ENCODE data around the gene IQSEC3. TPM values are rescaled to one million over a fixed set of nuclear protein-coding genes. Genes with fewer than 3 reads are reported as not detected.

The IQSEC3 gene
- total RNA-seq, 1 experiment from 2014 or later = not detected

DNA sequence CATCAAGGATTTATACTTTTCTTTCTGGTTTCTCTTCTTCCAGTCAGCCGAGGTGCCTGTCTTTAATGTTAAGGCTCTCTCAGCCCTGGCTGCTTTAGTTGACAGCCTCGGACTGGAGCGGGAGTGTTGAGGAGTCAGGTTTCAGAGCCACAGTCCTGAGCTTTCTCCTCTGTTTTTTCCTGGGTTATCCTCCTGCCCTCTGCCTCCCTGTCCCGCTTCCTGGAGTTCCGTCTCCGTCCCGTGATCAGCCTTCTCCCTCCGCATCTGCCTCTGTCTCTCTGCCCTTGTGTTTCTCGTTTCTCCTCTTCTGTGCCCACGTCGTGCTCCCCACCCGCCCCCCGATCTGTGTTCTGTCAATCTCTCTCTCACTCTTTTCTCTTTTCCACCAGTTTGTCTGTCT lies 33.0 kb downstream of the IQSEC3 start:
- Histone ChIP-seq H3K4me1 (ENCODE audit: insufficient read depth, low read length, poor library complexity, severe bottlenecking) (no peaks in the 10 kb centered on the region), H3K27me3 (replicated peaks; ENCODE audit: insufficient read depth, low read depth, low read length, poor library complexity) (peaks cover 15% of the 10 kb centered on the region), H3K36me3 (ENCODE audit: insufficient read depth, low read length, poor library complexity, severe bottlenecking) (no peaks in the 10 kb centered on the region), H3K27ac (ENCODE audit: low read depth, low read length, poor library complexity, severe bottlenecking) (no peak overlapping the region), H3K9me3 (ENCODE audit: low read depth, low read length, poor library complexity, severe bottlenecking) (no peaks in the 10 kb centered on the region), H3K4me3 (ENCODE audit: low read depth, low read length, poor library complexity, severe bottlenecking) (no peak overlapping the region)
- POLR2A ChIA-PET (ENCODE audit: low non-redundant PET) = no interaction called here
- TF ChIP-seq, protein P1, sequence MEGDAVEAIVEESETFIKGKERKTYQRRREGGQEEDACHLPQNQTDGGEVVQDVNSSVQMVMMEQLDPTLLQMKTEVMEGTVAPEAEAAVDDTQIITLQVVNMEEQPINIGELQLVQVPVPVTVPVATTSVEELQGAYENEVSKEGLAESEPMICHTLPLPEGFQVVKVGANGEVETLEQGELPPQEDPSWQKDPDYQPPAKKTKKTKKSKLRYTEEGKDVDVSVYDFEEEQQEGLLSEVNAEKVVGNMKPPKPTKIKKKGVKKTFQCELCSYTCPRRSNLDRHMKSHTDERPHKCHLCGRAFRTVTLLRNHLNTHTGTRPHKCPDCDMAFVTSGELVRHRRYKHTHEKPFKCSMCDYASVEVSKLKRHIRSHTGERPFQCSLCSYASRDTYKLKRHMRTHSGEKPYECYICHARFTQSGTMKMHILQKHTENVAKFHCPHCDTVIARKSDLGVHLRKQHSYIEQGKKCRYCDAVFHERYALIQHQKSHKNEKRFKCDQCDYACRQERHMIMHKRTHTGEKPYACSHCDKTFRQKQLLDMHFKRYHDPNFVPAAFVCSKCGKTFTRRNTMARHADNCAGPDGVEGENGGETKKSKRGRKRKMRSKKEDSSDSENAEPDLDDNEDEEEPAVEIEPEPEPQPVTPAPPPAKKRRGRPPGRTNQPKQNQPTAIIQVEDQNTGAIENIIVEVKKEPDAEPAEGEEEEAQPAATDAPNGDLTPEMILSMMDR (conservative IDR thresholded peaks at IDR 0.05; ENCODE audit: low read depth, low read length) = no peak
- no peak for TF ChIP-seq EZH2 (IDR thresholded peaks at IDR 0.05; ENCODE audit: borderline replicate concordance, low read depth, low read length, poor library complexity, severe bottlenecking)
- CTCF ChIA-PET = no interaction called here
- intact Hi-C loops (cut with micrococcal nuclease; ENCODE audit: unreplicated experiment) = no loop called here
- no peak for DNase-seq (ENCODE audit: low spot score)
- no TSS peak for BruUV-seq (replicated peaks)

DNA sequence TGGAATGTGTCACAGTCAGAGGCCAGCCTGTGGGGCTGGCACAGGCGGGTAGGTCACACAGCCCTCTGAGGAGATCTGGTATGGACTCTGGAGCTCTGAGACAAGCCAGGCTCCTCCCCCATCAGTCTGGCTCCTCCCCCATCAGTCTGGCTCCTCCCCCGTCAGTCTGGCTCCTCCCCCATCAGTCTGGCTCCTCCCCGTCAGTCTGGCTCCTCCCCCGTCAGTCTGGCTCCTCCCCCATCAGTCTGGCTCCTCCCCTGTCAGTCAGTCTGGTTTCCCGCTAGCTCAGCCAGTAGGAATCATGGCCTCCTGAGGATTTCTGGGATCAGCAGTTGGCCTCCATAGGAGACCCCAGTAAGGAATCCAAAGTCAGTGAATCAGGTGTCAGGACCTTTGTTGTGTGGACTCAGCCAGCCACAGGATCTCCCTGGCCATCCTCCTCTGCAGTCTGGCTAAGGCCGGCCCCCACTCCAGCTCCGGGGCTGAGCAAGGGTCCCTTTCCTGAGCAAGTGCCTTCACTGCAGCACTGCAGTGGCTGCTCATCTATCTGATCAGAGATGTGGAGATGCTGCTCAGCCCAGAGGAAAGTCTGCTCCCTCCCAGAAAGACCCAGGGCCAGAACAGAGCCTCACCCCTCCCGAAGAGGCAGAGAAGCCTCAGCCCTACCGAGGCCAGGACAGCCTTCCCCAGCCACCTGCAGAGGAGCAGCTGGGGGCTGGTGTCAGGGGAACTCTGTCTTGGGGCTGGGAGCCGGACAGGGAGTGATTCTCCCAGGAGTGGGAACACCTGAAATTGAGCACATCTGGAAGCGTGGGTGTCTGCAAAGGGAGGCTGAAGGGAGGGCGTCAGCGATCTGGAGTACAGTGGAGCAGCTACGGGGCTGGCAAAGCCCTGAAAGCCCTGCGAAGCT lies 35.7 kb downstream of the IQSEC3 start:
- intact Hi-C loops (cut with micrococcal nuclease; ENCODE audit: unreplicated experiment) = no loop called here
- Histone ChIP-seq H3K4me3 (ENCODE audit: low read depth, low read length, poor library complexity, severe bottlenecking) (no peak overlapping the region), H3K9me3 (ENCODE audit: low read depth, low read length, poor library complexity, severe bottlenecking) (no peaks in the 10 kb centered on the region), H3K27ac (ENCODE audit: low read depth, low read length, poor library complexity, severe bottlenecking) (no peak overlapping the region), H3K36me3 (ENCODE audit: insufficient read depth, low read length, poor library complexity, severe bottlenecking) (no peaks in the 10 kb centered on the region), H3K4me1 (ENCODE audit: insufficient read depth, low read length, poor library complexity, severe bottlenecking) (no peaks in the 10 kb centered on the region), H3K27me3 (replicated peaks; ENCODE audit: insufficient read depth, low read depth, low read length, poor library complexity) (peaks cover 12% of the 10 kb centered on the region)
- ChIA-PET CTCF (interaction anchor here (0.7 kb wide), 1 partner anchor 51 kb away, joined by 23 read pairs; no protein-coding TSS in a partner anchor), POLR2A (ENCODE audit: low non-redundant PET) (no interaction called here)
- no peak for DNase-seq (ENCODE audit: low spot score)
- TF ChIP-seq, protein P1 (conservative IDR thresholded peaks at IDR 0.05; ENCODE audit: low read depth, low read length) = no peak
- no TSS peak for BruUV-seq (replicated peaks)

DNA sequence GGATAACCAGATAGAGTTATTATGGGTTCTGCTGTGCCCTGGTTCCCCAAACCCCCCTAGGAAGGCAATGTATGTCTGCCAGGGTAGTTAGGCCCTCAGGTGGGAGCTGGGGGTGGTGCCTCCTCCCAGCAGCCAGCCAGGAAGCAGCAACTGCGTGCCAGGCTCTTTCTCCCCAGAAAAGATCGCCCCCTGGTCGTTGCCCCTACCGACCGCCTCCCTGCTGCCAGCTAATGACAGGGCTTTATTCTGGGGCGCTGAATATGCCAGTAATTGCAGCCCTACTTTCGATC lies 36.3 kb downstream of the IQSEC3 start:
- no peak for DNase-seq (ENCODE audit: low spot score)
- peaks cover 12% of the 10 kb centered on the region for H3K27me3 ChIP-seq (replicated peaks; ENCODE audit: insufficient read depth, low read depth, low read length, poor library complexity)
- intact Hi-C loops (cut with micrococcal nuclease; ENCODE audit: unreplicated experiment) = no loop called here
- ChIA-PET POLR2A (ENCODE audit: low non-redundant PET) (no interaction called here), CTCF (no interaction called here)
- no peak overlapping the region for H3K27ac ChIP-seq (ENCODE audit: low read depth, low read length, poor library complexity, severe bottlenecking)
- H3K4me3 ChIP-seq (ENCODE audit: low read depth, low read length, poor library complexity, severe bottlenecking) = no peak overlapping the region
- no peak for TF ChIP-seq EZH2 (IDR thresholded peaks at IDR 0.05; ENCODE audit: borderline replicate concordance, low read depth, low read length, poor library complexity, severe bottlenecking)
- TF ChIP-seq, protein P1 (conservative IDR thresholded peaks at IDR 0.05; ENCODE audit: low read depth, low read length) = no peak
- no peaks in the 10 kb centered on the region for H3K4me1 ChIP-seq (ENCODE audit: insufficient read depth, low read length, poor library complexity, severe bottlenecking)
- no TSS peak for BruUV-seq (replicated peaks)
- H3K9me3 ChIP-seq (ENCODE audit: low read depth, low read length, poor library complexity, severe bottlenecking) = no peaks in the 10 kb centered on the region
- no peaks in the 10 kb centered on the region for H3K36me3 ChIP-seq (ENCODE audit: insufficient read depth, low read length, poor library complexity, severe bottlenecking)

All from A673 (cell line).